ENCODE measurements around the gene DGKI. TPM values are rescaled to one million over a fixed set of nuclear protein-coding genes. Genes with fewer than 3 reads are reported as not detected.

DGKI gene
- total and polyA plus RNA-seq, 2 of the 13 experiments (the other 11 are each of a cell fraction or from before 2014, with no cell fraction given): 0.09 to 0.17 TPM

DNA sequence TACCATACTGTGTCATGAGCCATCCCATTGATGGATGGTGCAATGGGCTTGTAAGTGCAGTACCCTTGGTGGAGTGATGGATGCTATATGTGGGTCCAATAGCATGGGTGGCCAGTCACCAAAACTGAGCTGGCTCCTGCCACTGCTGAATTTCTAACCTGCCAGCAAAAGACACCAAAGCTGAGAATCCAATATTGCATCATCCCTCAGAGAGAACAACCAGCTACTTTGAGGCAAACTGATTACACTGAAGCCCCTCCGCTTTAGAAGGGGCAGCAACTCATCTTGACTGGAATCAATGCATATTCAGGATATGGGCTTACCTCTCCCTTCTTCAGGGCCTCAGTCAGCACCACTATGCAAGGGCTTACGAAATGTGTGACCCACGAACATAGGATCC is 211.6 kb downstream of the DGKI start:
- Histone ChIP-seq H3K9me3 (ENCODE audit: low read length) (no peaks in the 10 kb centered on the region), H3K27me3 (ENCODE audit: control insufficient read depth in 1 of 2, insufficient read depth in 2 of 2, low read length in 2 of 2) (0 out of 5 replicates have a peak, but pooled peaks cover 0 to 4% of the 10 kb centered on the region in 2 experiments), H3K36me3 (replicated peaks in 1 of 2; ENCODE audit: control insufficient read depth in 1 of 2, insufficient read depth in 2 of 2, low read length in 2 of 2) (no peaks in the 10 kb centered on the region), H3K4me2 (ENCODE audit: low read depth, low read length) (no peak overlapping the region), H3K4me3 (replicated peaks in 1 of 3; ENCODE audit: insufficient read depth in 1 of 3, low read depth in 2 of 3, low read length in 3 of 3) (no peak overlapping the region), H3K79me2 (ENCODE audit: insufficient read depth, low read length) (no peaks in the 10 kb centered on the region), H2AFZ (ENCODE audit: low read length) (no peak overlapping the region), H3K9ac (ENCODE audit: insufficient read depth, low read depth, low read length) (no peak overlapping the region), H3K4me1 (ENCODE audit: insufficient read depth, low read length) (no peaks in the 10 kb centered on the region), H4K20me1 (ENCODE audit: insufficient read depth, low read length) (no peaks in the 10 kb centered on the region), H3K27ac (ENCODE audit: extremely low read length, insufficient read depth, low read length) (no peak overlapping the region)
- CTCF ChIA-PET (ENCODE audit: low intra/inter-chr PET ratio, low total read pairs): no interaction called here
- POLR2A ChIA-PET: no interaction called here
- DNase-seq (ENCODE audit: low spot score): no peak
- BruUV-seq (replicated peaks): no TSS peak
- WGBS (ENCODE audit: low lambda C conversion rate): 7% methylated on average over 3 of the region's 3 CpGs
- intact Hi-C loops (cut with micrococcal nuclease; ENCODE audit: unreplicated experiment) (no loop called here), in situ Hi-C loops (cut with HindIII; ENCODE audit: extremely low pct_ligation_motif_present, low pct_unique_long_range_greater_than_20kb) (no loop called here)
- FAIRE-seq: no peak
- ATAC-seq: no peak
- TF ChIP-seq KAT7 (CRISPR knock-in tag; IDR thresholded peaks at IDR 0.05; ENCODE audit: borderline replicate concordance) (no peak), ATF7 (IDR thresholded peaks at IDR 0.05) (peak; percentile 52; the same call in 1 of the 2 replicates), ATF7 (CRISPR knock-in tag; IDR thresholded peaks at IDR 0.05) (no peak), GATA4 (IDR thresholded peaks at IDR 0.05; ENCODE audit: borderline replicate concordance, low read depth) (no peak), CEBPB (IDR thresholded peaks at IDR 0.05; ENCODE audit: borderline replicate concordance, low read depth, low read length) (peak; percentile 70)

GRCh38 chr7:137634356-137634755 is 212.4 kb downstream of the DGKI start:
- Histone ChIP-seq H3K36me3 (replicated peaks in 1 of 2; ENCODE audit: control insufficient read depth in 1 of 2, insufficient read depth in 2 of 2, low read length in 2 of 2) (no peaks in the 10 kb centered on the region), H3K27ac (ENCODE audit: extremely low read length, insufficient read depth, low read length) (no peak overlapping the region), H3K9ac (ENCODE audit: insufficient read depth, low read depth, low read length) (no peak overlapping the region), H2AFZ (ENCODE audit: low read length) (no peak overlapping the region), H4K20me1 (ENCODE audit: insufficient read depth, low read length) (no peaks in the 10 kb centered on the region), H3K4me1 (ENCODE audit: insufficient read depth, low read length) (no peaks in the 10 kb centered on the region), H3K4me3 (replicated peaks in 1 of 3; ENCODE audit: insufficient read depth in 1 of 3, low read depth in 2 of 3, low read length in 3 of 3) (no peak overlapping the region), H3K4me2 (ENCODE audit: low read depth, low read length) (no peak overlapping the region), H3K9me3 (ENCODE audit: low read length) (no peaks in the 10 kb centered on the region), H3K79me2 (ENCODE audit: insufficient read depth, low read length) (no peaks in the 10 kb centered on the region), H3K27me3 (ENCODE audit: control insufficient read depth in 1 of 2, insufficient read depth in 2 of 2, low read length in 2 of 2) (peaks cover 0 to 5% of the 10 kb centered on the region in 2 experiments; a peak in 1 of 5 replicates)
- ChIA-PET POLR2A (no interaction called here), CTCF (ENCODE audit: low intra/inter-chr PET ratio, low total read pairs) (no interaction called here)
- ATAC-seq (no peak), FAIRE-seq (no peak), DNase-seq (ENCODE audit: low spot score) (no peak)
- intact Hi-C loops (cut with micrococcal nuclease; ENCODE audit: unreplicated experiment) (no loop called here), in situ Hi-C loops (cut with HindIII; ENCODE audit: extremely low pct_ligation_motif_present, low pct_unique_long_range_greater_than_20kb) (no loop called here)
- 0% methylated on average over 1 of the region's 1 CpG for WGBS (ENCODE audit: low lambda C conversion rate)
- BruUV-seq (replicated peaks): no TSS peak
- TF ChIP-seq ZNF773 (CRISPR knock-in tag; IDR thresholded peaks at IDR 0.05; ENCODE audit: borderline replicate concordance) (no peak), NFE2L2 (IDR thresholded peaks at IDR 0.05; ENCODE audit: low read length) (no peak), ZHX2 (IDR thresholded peaks at IDR 0.05; ENCODE audit: low read depth) (no peak), ZHX2 (CRISPR knock-in tag; IDR thresholded peaks at IDR 0.05; ENCODE audit: borderline replicate concordance) (no peak), PAX8 (CRISPR knock-in tag; IDR thresholded peaks at IDR 0.05; ENCODE audit: borderline replicate concordance) (no peak), ZNF674 (CRISPR knock-in tag; IDR thresholded peaks at IDR 0.05; ENCODE audit: low read depth) (no peak), HNRNPH1 (optimal IDR thresholded peaks at IDR 0.05; ENCODE audit: low read depth, low read length) (no peak)
- TF ChIP-seq, protein P1, sequence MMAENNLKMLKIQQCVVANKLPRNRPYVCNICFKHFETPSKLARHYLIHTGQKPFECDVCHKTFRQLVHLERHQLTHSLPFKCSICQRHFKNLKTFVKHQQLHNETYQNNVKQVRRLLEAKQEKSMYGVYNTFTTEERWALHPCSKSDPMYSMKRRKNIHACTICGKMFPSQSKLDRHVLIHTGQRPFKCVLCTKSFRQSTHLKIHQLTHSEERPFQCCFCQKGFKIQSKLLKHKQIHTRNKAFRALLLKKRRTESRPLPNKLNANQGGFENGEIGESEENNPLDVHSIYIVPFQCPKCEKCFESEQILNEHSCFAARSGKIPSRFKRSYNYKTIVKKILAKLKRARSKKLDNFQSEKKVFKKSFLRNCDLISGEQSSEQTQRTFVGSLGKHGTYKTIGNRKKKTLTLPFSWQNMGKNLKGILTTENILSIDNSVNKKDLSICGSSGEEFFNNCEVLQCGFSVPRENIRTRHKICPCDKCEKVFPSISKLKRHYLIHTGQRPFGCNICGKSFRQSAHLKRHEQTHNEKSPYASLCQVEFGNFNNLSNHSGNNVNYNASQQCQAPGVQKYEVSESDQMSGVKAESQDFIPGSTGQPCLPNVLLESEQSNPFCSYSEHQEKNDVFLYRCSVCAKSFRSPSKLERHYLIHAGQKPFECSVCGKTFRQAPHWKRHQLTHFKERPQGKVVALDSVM (CRISPR knock-in tag; IDR thresholded peaks at IDR 0.05): no peak
